ENCODE measurements around the gene TOM1. TPM values are rescaled to one million over a fixed set of nuclear protein-coding genes. Genes with fewer than 3 reads are reported as not detected.

Gene TOM1
- total RNA-seq, 2 experiments from 2014 or later: 211 to 219 TPM

DNA sequence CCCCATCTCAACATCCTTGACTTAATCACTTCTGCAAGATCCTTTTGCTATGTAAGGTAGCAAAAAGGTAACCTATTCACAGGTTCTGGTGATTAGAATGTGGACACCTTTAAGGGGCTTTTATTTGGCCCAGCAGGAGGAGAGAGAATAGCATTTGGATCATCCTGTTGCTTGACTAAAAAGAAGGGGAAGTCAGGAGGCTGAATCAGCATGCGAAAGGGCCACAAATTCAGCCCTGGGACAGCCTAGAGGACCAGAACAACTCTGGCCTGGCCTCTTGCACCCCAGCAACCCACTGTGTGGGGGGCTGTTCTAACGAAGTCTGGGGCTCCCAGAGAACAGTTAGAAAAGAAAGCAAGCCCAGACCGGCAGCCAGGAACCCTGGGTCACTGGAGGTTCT is 78.0 kb downstream of the TOM1 start:
- peak in 1 of 14 experiments; percentile 22 for DNase-seq
- intact Hi-C loops (cut with DNase I, micrococcal nuclease): no loop called here

DNA sequence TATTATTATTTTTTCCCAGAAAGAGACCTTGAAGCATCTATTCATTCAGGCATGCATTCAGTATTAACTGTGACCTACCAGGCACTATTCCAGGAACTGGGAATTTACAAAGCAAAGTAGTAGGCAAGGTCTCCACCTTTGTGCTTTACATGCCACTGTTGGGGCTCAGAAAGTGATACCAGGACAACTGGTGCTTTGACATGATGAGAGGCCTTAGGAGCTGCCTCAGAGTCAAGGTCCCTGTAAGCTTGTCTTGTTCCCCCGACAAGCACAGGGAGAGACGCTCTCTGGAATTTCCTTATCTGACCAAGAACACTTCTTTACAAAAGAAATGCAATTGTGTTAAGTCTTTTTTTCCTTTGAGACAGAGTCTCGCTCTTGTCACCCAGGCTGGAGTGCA is 78.9 kb downstream of the TOM1 start:
- Mint-ChIP-seq H3K27me3 (peaks cover 17% of the 10 kb centered on the region), H3K4me1 (ENCODE audit: low read depth) (peaks cover 10% of the 10 kb centered on the region), H3K27ac (no peak overlapping the region), H3K9me3 (no peaks in the 10 kb centered on the region), H3K4me3 (no peak overlapping the region), H3K36me3 (ENCODE audit: low read depth) (no peaks in the 10 kb centered on the region)
- ATAC-seq (ENCODE audit: poor library complexity): no peak
- Histone ChIP-seq H3K4me1 (ENCODE audit: insufficient read depth, low read length) (peaks cover 25% of the 10 kb centered on the region), H3K4me3 (ENCODE audit: low read length) (no peak overlapping the region), H3K36me3 (ENCODE audit: insufficient read depth, low read length) (no peaks in the 10 kb centered on the region), H3K9me3 (ENCODE audit: control insufficient read depth in 1 of 2, insufficient read depth in 1 of 2, low read length in 2 of 2) (no peaks in the 10 kb centered on the region), H3K27me3 (ENCODE audit: control insufficient read depth in 1 of 2, insufficient read depth in 2 of 2, low read length in 2 of 2) (peaks cover 20 to 26% of the 10 kb centered on the region in 2 experiments), H3K27ac (ENCODE audit: low read depth in 1 of 2, low read length in 2 of 2) (no peak overlapping the region)
- ChIA-PET CTCF (no interaction called here), POLR2A (no interaction called here)
- TF ChIP-seq CTCF (IDR thresholded peaks at IDR 0.05): no peak
- intact Hi-C loops (cut with DNase I, micrococcal nuclease): no loop called here
- no peak for DNase-seq

More for the DNA sequence above, 78.0 kb downstream of the TOM1 start:
- no peak overlapping the region for H3K4me3 ChIP-seq (ENCODE audit: low read length)
- ChIA-PET POLR2A (no interaction called here), CTCF (no interaction called here)
- no peak overlapping the region for H3K4me3 Mint-ChIP-seq
- H3K9me3 Mint-ChIP-seq: no peaks in the 10 kb centered on the region
- no peak for ATAC-seq (ENCODE audit: poor library complexity)
- H3K27me3 Mint-ChIP-seq: peaks cover 11% of the 10 kb centered on the region
- H3K27ac Mint-ChIP-seq: no peak overlapping the region
- no peak for TF ChIP-seq CTCF (IDR thresholded peaks at IDR 0.05)
- H3K27ac ChIP-seq (ENCODE audit: low read depth in 1 of 2, low read length in 2 of 2): no peak overlapping the region
- no peaks in the 10 kb centered on the region for H3K9me3 ChIP-seq (ENCODE audit: control insufficient read depth in 1 of 2, insufficient read depth in 1 of 2, low read length in 2 of 2)
- H3K36me3 ChIP-seq (ENCODE audit: insufficient read depth, low read length): no peaks in the 10 kb centered on the region
- peaks cover 12 to 18% of the 10 kb centered on the region in 2 experiments for H3K27me3 ChIP-seq (ENCODE audit: control insufficient read depth in 1 of 2, insufficient read depth in 2 of 2, low read length in 2 of 2)
- H3K36me3 Mint-ChIP-seq (ENCODE audit: low read depth): no peaks in the 10 kb centered on the region
- H3K4me1 Mint-ChIP-seq (ENCODE audit: low read depth): peaks cover 10% of the 10 kb centered on the region
- peaks cover 25% of the 10 kb centered on the region for H3K4me1 ChIP-seq (ENCODE audit: insufficient read depth, low read length)

DNA sequence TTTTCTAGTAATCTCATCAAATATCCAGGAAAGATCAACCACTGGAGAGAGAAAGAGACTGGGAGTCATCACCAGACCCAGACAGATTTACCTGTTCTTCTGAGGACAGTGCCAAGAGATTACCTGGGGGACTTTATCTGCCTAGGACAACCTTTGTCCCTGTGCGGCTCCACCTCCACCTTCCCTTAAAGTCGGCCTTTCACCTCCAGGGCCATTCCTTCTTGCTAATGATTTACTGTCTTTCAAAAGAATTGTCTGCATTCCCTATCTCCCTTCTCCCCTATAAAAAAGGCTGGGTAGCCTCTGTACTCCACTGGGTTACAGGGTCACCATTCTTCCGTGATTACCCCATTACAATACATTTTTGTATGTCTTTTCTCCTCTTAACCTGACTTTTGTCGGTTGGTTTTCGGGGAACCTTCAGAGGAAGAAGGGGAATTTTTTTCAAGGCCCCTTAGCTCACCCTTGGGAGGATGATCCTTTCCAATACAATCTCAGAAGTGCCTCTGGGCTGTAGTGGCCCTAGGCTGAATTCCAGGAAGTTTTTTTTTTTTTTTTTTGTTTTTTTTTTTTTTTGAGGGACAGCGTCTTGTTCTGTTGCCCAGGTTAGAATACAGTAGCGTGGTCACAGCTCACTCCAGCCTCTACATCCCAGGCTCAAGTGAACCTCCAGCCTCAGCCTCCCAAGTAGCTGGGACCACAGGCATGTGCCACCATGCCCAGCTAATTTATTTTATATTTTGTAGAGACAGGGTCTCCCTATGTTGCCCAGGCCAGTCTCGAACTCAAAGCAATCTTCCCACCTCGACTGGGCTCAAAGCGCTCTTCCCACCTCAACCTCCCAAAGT is 79.7 kb downstream of the TOM1 start:
- ChIA-PET CTCF (no interaction called here), POLR2A (interaction anchor here (0.9 kb wide), 1 partner anchor 20 kb away, joined by 4 read pairs; no protein-coding TSS in a partner anchor)
- Histone ChIP-seq H3K4me3 (ENCODE audit: low read length) (no peak overlapping the region), H3K36me3 (ENCODE audit: insufficient read depth, low read length) (no peaks in the 10 kb centered on the region), H3K27ac (ENCODE audit: low read depth in 1 of 2, low read length in 2 of 2) (no peak overlapping the region), H3K9me3 (ENCODE audit: control insufficient read depth in 1 of 2, insufficient read depth in 1 of 2, low read length in 2 of 2) (no peaks in the 10 kb centered on the region), H3K4me1 (ENCODE audit: insufficient read depth, low read length) (peaks cover 25% of the 10 kb centered on the region), H3K27me3 (ENCODE audit: control insufficient read depth in 1 of 2, insufficient read depth in 2 of 2, low read length in 2 of 2) (peaks cover 22 to 29% of the 10 kb centered on the region in 2 experiments)
- Mint-ChIP-seq H3K36me3 (ENCODE audit: low read depth) (no peaks in the 10 kb centered on the region), H3K4me1 (ENCODE audit: low read depth) (peaks cover 10% of the 10 kb centered on the region), H3K27ac (no peak overlapping the region), H3K4me3 (no peak overlapping the region), H3K27me3 (peaks cover 24% of the 10 kb centered on the region), H3K9me3 (no peaks in the 10 kb centered on the region)
- TF ChIP-seq CTCF (IDR thresholded peaks at IDR 0.05): no peak
- DNase-seq (no peak), ATAC-seq (ENCODE audit: poor library complexity) (no peak)
- intact Hi-C loops (cut with DNase I, micrococcal nuclease): no loop called here

All from CD4-positive, alpha-beta T cell (primary cell).